Measurements from ENCODE around the gene TYW1.
"Not testable (repeated sequence)": the region's sequence is repeated elsewhere in the genome, so short reads cannot be mapped to it uniquely, and the experiment has no call there.

The TYW1 gene

DNA sequence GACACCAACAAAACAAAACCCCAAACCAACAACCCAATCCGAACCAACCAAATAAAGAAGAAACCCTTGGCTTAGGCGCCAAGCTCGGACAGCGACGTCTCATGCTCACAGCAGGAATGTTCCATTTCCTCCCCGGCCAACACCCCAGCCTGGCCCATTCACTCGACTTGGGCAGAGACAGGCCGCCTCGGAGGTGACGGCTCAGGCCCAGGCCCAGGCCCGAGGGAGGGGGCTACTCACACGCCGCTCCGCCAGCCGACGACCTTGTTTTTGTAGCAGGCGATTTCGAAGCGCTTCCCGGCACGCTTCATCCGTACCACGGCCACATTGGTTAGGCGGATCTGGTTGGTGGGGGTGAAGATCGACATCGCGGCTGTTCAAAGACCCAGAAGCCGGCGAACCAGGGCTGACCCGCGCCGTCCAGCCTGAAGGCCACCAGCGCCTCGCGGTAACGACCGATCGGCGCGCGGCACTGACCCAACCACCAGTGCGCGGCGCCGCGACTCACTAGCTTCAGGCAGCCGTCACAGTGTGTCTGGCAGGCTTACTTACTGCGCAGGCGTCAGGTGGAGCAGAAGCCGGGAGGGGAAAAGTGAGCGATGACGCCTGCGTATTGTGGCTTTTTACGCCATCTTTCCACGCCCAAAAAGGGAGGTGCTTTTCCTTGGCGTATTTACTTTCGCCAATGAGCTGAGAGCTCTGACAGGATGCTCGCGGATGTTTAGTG lies 1.4 kb upstream of the TYW1 start, which contains the start of gene SBDS:
TSS of gene SBDS (minus strand) at position 537 of the 727 bp plus-strand sequence. CDS start at position 368, 169 bp downstream.
- DNase-seq (ENCODE audit: low read depth, low spot score): peak; percentile 99

DNA sequence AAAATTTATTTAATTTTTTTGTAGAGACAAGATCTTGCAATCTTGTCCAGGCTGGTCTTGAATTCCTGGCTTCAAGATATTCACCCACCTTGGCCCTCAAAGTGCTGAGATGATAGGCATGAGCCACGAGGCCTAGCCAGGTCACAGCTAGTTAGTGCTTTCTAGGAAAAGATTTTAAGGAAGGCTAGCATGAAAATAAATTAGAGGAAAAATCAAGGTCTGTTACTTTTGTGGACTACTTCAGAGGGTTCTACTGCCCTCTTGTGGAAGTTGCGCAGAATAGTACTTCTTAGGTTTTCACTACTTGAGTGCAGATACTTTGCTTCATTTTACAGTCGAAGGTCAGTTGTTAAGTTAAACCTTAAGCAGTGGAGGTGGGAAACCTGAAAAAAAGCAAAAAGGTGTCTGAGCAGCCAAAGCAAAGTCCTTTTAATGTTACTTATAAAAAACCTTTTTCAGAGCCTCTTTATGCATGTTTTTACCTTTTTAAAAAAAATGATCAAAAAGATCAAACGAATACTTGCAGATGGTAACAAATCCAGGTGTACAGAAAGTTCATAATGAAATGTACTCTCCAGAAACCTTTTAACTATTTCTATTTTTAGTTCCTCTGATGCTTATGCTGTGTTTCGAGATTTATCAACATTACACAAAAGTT lies 4.1 kb downstream of the TYW1 start:
- peak; percentile 4 for DNase-seq (ENCODE audit: low read depth, low spot score)

GRCh38 chr7:67004145-67004544 lies 7.5 kb downstream of the TYW1 start:
- peak; percentile 17 for DNase-seq (ENCODE audit: low read depth, low spot score)

- no peak for DNase-seq (ENCODE audit: low read depth, low spot score)
Observed at GRCh38 chr7:67006965-67007364, 10.3 kb downstream of the TYW1 start.

DNA sequence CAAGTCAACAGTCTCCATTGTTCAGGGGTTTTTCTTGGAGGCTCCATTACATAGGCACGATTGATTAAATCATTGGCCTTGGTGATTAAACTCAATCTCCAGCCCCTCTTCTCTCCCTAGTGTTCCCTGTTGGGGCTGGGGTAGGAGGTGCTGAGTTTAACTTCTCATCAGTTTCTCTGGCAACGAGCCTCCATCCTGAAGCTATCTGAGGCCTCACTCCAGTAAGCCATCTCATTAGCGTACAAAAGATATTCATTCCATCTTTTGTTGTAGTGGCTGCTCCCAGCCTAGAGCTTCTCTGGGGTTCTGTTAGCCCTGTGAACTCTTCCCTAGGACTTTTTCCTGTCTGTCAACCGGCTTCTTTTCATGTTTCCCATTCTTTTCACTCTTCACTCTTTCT lies 11.6 kb downstream of the TYW1 start:
- DNase-seq (ENCODE audit: low read depth, low spot score): no peak

- DNase-seq (ENCODE audit: low read depth, low spot score): not testable (repeated sequence)
Observed at GRCh38 chr7:67009677-67010076, 13.0 kb downstream of the TYW1 start.

DNA sequence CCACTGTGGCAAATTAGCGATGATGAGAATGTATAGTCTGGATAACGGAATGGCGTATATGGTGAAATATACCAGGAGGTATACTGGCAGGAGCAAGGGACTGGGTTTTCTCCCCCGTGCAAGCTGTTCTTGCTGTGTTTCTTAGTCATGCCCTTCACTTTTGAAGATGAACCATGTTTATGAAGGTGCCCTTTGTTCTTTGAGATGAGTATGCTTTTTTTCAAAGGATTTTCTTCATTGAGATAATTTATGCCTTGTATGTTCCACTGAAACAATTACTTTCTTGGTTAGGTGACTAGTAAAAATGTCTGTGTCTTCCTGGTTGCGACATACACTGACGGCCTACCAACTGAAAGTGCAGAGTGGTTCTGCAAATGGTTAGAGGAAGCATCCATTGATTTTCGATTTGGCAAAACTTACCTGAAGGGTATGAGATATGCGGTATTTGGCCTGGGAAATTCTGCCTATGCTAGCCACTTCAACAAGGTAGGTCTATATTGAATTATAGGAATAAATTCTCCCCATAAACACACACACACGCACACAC lies 17.5 kb downstream of the TYW1 start:
- DNase-seq (ENCODE audit: low read depth, low spot score): not testable (repeated sequence)

DNA sequence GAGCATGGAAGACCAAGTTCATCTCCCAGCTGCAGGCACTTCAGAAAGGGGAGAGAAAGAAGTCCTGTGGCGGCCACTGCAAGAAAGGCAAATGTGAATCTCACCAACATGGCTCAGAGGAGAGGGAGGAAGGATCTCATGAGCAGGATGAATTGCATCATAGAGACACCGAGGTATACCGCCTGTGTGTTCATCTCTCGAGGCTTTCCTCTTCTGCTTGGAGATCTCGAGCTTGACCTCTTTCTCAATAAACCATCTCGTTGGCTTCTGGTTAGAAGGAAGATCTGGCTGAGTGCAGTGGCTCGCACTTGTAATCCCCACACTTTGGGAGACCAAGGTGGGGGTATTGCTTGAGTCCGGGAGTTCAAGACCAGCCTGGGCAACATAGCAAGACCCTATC lies 21.3 kb downstream of the TYW1 start:
- not testable (repeated sequence) for DNase-seq (ENCODE audit: low read depth, low spot score)

GRCh38 chr7:67018940-67019339 lies 22.3 kb downstream of the TYW1 start:
- no peak for DNase-seq (ENCODE audit: low read depth, low spot score)

DNA sequence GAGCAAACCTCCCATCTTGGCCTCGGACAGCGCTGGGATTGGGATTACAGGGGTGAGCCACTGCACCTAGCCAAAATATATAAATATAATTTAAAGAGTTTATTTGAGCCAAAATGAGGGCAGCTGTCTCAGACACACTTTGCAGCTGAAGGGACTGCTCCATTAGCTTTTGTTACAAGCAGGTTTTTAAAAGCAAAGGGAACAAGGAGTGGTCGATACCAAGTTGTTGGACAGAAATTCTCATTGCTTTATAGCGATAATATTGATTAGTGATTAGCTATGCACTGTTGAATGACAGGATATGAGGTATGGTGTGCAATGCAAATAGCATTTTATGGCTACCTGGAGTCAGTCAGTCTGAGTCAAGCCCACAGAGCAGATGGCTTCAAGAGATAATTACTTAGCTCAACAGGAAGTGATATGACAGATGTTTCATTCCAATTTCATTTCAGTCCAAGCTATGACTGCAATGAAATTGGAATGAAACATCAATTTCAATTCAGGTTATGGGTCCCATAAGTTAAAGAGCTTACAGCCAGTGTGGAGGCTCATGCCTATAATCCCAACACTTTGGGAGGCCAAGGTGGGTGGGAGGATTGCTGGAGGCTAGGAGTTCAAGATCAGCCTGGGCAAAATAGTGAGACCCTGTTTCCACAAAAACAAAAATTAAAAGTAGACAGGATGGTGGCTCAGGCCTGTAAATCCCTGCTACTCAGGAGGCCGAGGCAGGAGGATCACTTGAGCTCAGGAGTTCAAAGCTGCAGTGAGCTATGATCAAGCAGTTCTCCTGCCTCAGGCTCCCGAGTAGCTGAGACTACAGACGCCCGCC lies 23.1 kb downstream of the TYW1 start:
- DNase-seq (ENCODE audit: low read depth, low spot score): no peak

DNA sequence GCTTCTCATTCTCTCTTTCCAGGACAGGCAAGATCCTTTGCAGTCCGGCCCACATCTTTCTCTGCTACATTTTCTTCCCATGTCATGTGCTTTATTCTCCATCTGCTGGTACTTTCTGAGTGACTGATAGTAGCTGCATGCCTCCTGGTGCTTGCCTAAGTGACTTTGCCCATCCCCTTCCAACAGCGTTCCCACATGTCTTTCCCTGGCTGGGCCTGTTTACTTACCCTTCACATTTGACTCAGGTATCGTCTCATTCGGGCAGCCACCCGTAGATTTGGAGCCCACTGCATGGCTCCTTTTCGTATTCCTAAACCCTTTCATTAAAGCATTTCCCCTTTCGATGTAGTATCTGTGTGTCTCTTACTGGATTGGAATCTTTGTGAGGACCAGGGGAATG lies 24.6 kb downstream of the TYW1 start:
- no peak for DNase-seq (ENCODE audit: low read depth, low spot score)

DNA sequence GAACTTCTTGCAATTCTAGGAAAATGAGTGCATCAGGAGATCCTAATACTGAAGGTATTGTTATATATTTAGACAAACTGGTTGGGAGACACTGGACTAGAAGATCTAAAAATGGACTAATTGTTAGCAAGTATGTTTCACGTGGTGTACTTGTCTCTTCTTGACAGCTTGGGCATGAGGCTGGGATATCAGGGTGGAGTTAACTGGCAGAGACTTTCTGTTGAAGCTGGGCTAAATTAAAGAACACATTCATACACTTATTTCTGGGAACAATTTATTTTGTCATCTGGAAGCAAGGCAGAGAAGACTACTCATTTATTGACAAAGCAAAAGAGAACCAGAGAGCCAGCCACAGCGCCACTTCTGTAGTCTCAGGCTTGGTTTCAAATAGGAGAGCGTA lies 25.9 kb downstream of the TYW1 start:
- DNase-seq (ENCODE audit: low read depth, low spot score): no peak

GRCh38 chr7:67025459-67025858 lies 28.8 kb downstream of the TYW1 start:
- DNase-seq (ENCODE audit: low read depth, low spot score): not testable (repeated sequence)

GRCh38 chr7:67031685-67032084 lies 35.1 kb downstream of the TYW1 start:
- not testable (repeated sequence) for DNase-seq (ENCODE audit: low read depth, low spot score)

DNA sequence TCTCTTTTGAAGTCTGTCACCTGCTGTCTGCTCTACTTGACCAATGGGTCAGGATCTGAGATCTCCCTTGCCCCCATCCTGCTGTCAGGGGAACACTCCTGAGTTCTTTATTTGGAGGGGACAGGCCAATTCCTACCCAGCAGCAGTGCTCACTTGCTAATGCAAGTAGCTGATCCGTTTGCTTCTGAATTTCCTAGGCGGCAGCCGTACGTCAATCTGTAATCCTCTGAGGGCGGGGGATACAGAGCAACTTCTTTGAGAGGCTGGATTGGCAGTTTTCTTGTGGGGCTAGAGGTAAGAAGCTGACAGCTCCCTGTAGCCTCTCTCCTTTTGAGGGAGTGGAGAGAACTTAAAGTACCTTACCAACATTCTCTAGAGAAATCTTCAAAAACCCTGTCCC lies 36.6 kb downstream of the TYW1 start:
- no peak for DNase-seq (ENCODE audit: low read depth, low spot score)

DNA sequence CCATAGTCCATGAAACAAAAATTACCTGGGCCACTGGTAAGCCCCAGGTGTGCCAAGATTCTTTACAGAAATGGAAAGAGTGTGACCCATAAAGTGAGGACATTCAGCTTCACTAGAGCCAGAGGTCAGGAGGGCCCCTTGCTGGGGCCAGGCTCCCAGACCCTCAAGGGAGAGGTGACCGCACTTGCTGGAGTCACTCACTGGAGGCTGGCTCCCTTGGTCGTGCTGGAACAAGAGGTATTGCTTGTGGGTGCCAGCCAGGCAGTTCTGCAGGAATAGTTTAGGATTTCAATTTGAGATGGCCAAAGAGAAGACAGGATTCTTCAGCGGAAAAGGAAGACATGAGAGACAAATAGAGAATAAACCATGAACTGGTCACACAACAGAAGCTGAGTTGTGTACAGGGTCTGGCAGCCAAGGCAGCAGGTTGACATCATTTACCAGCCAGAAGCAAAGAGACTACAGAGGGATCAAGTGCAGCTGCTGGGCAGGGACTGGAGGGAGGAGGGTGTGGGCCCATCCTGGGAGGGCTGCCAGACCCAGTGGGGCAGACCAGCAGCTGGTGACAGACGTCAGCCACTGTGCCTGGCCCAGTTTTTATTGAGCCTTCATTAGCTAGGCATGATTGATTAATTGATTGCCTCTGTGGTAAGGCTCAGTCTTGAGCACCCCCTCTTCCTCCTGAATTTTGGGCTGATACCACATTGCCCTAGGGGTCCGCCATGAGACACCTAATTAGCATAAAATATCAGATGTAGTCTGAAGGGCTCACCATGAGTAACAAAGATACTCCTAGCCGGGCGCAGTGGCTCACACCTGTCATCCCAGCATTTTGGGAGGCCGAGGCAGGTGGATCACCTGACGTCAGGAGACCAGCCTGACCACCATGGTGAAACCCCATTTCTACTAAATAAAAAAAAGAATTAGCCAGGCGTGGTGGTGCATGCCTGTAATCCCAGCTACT lies 40.1 kb downstream of the TYW1 start:
- DNase-seq (ENCODE audit: low read depth, low spot score): not testable (repeated sequence)

GRCh38 chr7:67040832-67041231 lies 44.2 kb downstream of the TYW1 start:
- not testable (repeated sequence) for DNase-seq (ENCODE audit: low read depth, low spot score)

- not testable (repeated sequence) for DNase-seq (ENCODE audit: low read depth, low spot score)
Observed at GRCh38 chr7:67042781-67043558, 46.3 kb downstream of the TYW1 start.

GRCh38 chr7:67043559-67043930 lies 46.9 kb downstream of the TYW1 start:
- DNase-seq (ENCODE audit: low read depth, low spot score): not testable (repeated sequence)

DNA sequence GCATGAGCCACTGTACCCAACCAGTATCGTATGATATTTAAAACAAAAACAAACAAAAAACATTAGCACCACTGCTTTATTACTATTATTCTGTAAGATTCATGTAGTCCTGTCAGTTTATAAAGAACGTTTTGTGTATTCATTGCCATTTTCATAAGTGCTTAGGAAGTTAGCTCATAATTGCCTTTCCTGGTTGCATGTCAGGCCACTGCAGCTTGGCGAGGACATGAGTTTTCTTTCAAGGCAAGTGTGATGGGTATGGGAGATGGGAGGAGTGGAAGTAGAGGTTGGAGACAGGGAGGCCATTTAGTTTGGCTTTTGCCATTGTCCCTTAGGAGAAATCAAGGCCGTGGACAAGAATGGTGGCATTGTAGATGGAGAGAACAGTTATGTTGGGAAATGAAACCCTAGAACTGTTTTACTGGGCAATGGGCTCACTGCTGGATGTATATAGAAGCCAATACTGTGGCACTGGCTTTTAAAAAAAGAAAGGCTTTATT lies 48.9 kb downstream of the TYW1 start:
- DNase-seq (ENCODE audit: low read depth, low spot score): no peak
